ENCODE data around the gene LDHB. TPM values are rescaled to one million over a fixed set of nuclear protein-coding genes. Genes with fewer than 3 reads are reported as not detected.

Gene LDHB
- 74.2 and 159 TPM in 2 replicates for total RNA-seq (2011; cell fraction: chromatin; rRNA removed; ENCODE audit: low replicate concordance)
- 72.0 and 82.6 TPM in 2 replicates for total RNA-seq (2011; cell fraction: nucleolus; rRNA removed)
- total RNA-seq (2011; cell fraction: nucleoplasm; rRNA removed) = 129 and 165 TPM in 2 replicates
- total RNA-seq (2014; rRNA removed) (710 and 743 TPM in 2 replicates), total RNA-seq (2014; rRNA removed; fragmentation: Illumina TruSeq; extraction: Trizol) (1,339 and 1,452 TPM in 2 replicates), total RNA-seq (2015; rRNA removed; fragmentation: Illumina TruSeq; extraction: Trizol) (871 and 888 TPM in 2 replicates), total RNA-seq (2021) (919 and 939 TPM in 2 replicates), polyA plus RNA-seq (2011; rRNA removed) (993 and 1,477 TPM in 2 replicates), polyA plus RNA-seq (2014; fragmentation: Illumina TruSeq; extraction: Trizol) (968 and 1,051 TPM in 2 replicates), polyA plus RNA-seq (2014; fragmentation: Nextera tagmentation; extraction: Ambion mirVana) (1,000 to 10,000 TPM; 2,666 to 2,680 TPM), polyA plus RNA-seq (2014; rRNA removed) (875 and 947 TPM in 2 replicates), polyA minus RNA-seq (2011; rRNA and poly(A)+ RNA removed) (1,250 and 1,470 TPM in 2 replicates), Bru-seq, nascent RNA (percentile 100 among the genes with signal in this experiment), BruChase-seq, experiment 1, labeled RNA remaining after a 2-hour chase (percentile 100 among the genes with signal in this experiment), BruChase-seq, experiment 2, labeled RNA remaining after a 6-hour chase (percentile 100 among the genes with signal in this experiment)
- 303 and 725 TPM in 2 replicates for polyA plus RNA-seq (2011; cell fraction: cytosol; rRNA removed)
- 114 and 246 TPM in 2 replicates for polyA plus RNA-seq (2011; cell fraction: nucleus; rRNA removed)
- polyA plus RNA-seq (2012) = 674 and 1,073 TPM in 2 replicates
- polyA minus RNA-seq (2011; cell fraction: cytosol; rRNA and poly(A)+ RNA removed) = 267 and 360 TPM in 2 replicates
- polyA minus RNA-seq (2011; cell fraction: nucleus; rRNA and poly(A)+ RNA removed) = 66.6 and 146 TPM in 2 replicates
- long read RNA-seq, experiment 1, transcript LDHB-206 (3 exons, 678 nt) = minor isoform, 10 of 1,715 reads
- long read RNA-seq, experiment 1, transcript LDHB-203 (8 exons, 1,538 nt) = minor isoform, 7 of 1,715 reads
- long read RNA-seq, experiment 1, transcript LDHB-201 (8 exons, 1,303 nt) = major isoform, 1,567 of 1,715 reads
- long read RNA-seq, experiment 1, transcript LDHB-209 (2 exons, 672 nt) = minor isoform, 8 of 1,715 reads
- long read RNA-seq, experiment 1, partial matches to known transcripts = 115 of 1,715 reads
- long read RNA-seq, experiment 1, other reads (novel, unspliced or antisense) = 8 of 1,715 reads
- long read RNA-seq, experiment 2, transcript LDHB-201 (8 exons, 1,303 nt) = major isoform, 836 of 1,076 reads
- long read RNA-seq, experiment 2, transcript LDHB-206 (3 exons, 678 nt) = minor isoform, 29 of 1,076 reads
- long read RNA-seq, experiment 2, transcript LDHB-209 (2 exons, 672 nt) = minor isoform, 15 of 1,076 reads
- long read RNA-seq, experiment 2, partial matches to known transcripts = 155 of 1,076 reads
- long read RNA-seq, experiment 2, other reads (novel, unspliced or antisense) = 40 of 1,076 reads
- long read RNA-seq, experiment 3, transcript LDHB-201 (8 exons, 1,303 nt) = major isoform, 2,233 of 2,305 reads
- long read RNA-seq, experiment 3, partial matches to known transcripts = 39 of 2,305 reads
- long read RNA-seq, experiment 3, other reads (novel, unspliced or antisense) = 24 of 2,305 reads

GRCh38 chr12:21657326-21658077 lies at the start of gene LDHB:
LDHB (minus strand) TSS chr12:21657842; CDS start chr12:21654671, 3,171 bp downstream.
- FAIRE-seq = peak; percentile 95
- TF ChIP-seq TAF9B (IDR thresholded peaks at IDR 0.05; ENCODE audit: partially characterized antibody) (peak; percentile 70), MEIS2 (IDR thresholded peaks at IDR 0.05; ENCODE audit: partially characterized antibody) (peak; percentile 26), TOE1 (IDR thresholded peaks at IDR 0.05; ENCODE audit: borderline replicate concordance) (no peak), TOE1 (CRISPR knock-in tag; IDR thresholded peaks at IDR 0.05; ENCODE audit: borderline replicate concordance, low read depth) (no peak), CHD4 (IDR thresholded peaks at IDR 0.05; ENCODE audit: insufficient read depth, insufficient replicate concordance, low read depth, low read length, poor library complexity, severe bottlenecking) (no peak), FOXA3 (CRISPR knock-in tag; conservative IDR thresholded peaks at IDR 0.05 in 1 of 2, IDR thresholded peaks at IDR 0.05 in 1 of 2) (0 out of 4 replicates have a peak, but pooled peaks of 1 of the 2 experiments have one; percentile 32), CREM (IDR thresholded peaks at IDR 0.05; ENCODE audit: low read depth) (0 out of 2 replicates have a peak, but pooled peaks have one; percentile 14), ETS1 (conservative IDR thresholded peaks at IDR 0.05; ENCODE audit: control insufficient read depth, low read depth, low read length) (peak; percentile 43; the same call in 1 of the 2 replicates), MAZ (CRISPR knock-in tag; conservative IDR thresholded peaks at IDR 0.05 in 1 of 2, IDR thresholded peaks at IDR 0.05 in 1 of 2) (peak; percentile 70 to 78), KAT8 (IDR thresholded peaks at IDR 0.05; ENCODE audit: low read depth) (no peak), TAF1 (IDR thresholded peaks at IDR 0.05; ENCODE audit: control insufficient read depth, extremely low read depth, insufficient read depth, low read length, severe bottlenecking) (peak; percentile 77), CHD2 (IDR thresholded peaks at IDR 0.05; ENCODE audit: low read depth, low read length) (peak; percentile 51; the same call in 1 of the 2 replicates)

More at GRCh38 chr12:21657326-21658077, at the start of gene LDHB:
- Histone ChIP-seq H3K9me3 (replicated peaks; ENCODE audit: control insufficient read depth, insufficient read depth, low read depth, low read length) (no peaks in the 10 kb centered on the region; the same call in 1 of the 2 replicates), H2AFZ (ENCODE audit: low read depth, low read length) (peak within 1 kb of the TSS; percentile 69), H3K36me3 (ENCODE audit: control insufficient read depth, insufficient read depth, low read length) (peaks cover 40% of the 10 kb centered on the region), H3K9ac (ENCODE audit: insufficient read depth in 1 of 2, low read depth in 2 of 2, low read length in 2 of 2) (peak within 1 kb of the TSS; percentile 87 to 95), H3K27ac (ENCODE audit: extremely low read depth, low read depth, low read length) (peak within 1 kb of the TSS; percentile 95), H4K20me1 (replicated peaks; ENCODE audit: control insufficient read depth, insufficient read depth, low read length) (no peaks in the 10 kb centered on the region), H3K27me3 (ENCODE audit: control insufficient read depth in 2 of 2, insufficient read depth in 2 of 2, low read length in 2 of 2) (no peaks in the 10 kb centered on the region), H3K4me2 (ENCODE audit: insufficient read depth, low read length) (peak within 1 kb of the TSS; percentile 94), H3K4me1 (replicated peaks in 1 of 2; ENCODE audit: control insufficient read depth in 2 of 2, insufficient read depth in 2 of 2, low read length in 2 of 2) (peaks cover 8% of the 10 kb centered on the region in 2 experiments; a peak in 3 of 5 replicates), H3K79me2 (ENCODE audit: control insufficient read depth, insufficient read depth, low read length) (peaks cover 53% of the 10 kb centered on the region), H3K9me1 (ENCODE audit: control insufficient read depth, insufficient read depth, low read length) (no peaks in the 10 kb centered on the region), H3K4me3 (peak within 1 kb of the TSS; percentile 89)
- in situ Hi-C loops (cut with MboI) (no loop called here), intact Hi-C loops (cut with micrococcal nuclease) (loop anchor here (10.0 kb wide), 1 partner anchor 153 kb away; the partner anchor contains the start of genes GOLT1B and RECQL)
- no TSS peak for BruUV-seq (replicated peaks)
- CTCF ChIA-PET (ENCODE audit: low intra/inter-chr PET ratio) = no interaction called here
- POLR2A ChIA-PET = interaction anchor here (0.7 to 2.2 kb wide), 9 partner anchors 9 to 693 kb away, joined by 3 to 12 read pairs (median 3); no protein-coding TSS in a partner anchor
- ATAC-seq (peak; percentile 96), DNase-seq (ENCODE audit: extremely low read depth in 1 of 4, low spot score in 3 of 4) (peak; percentile 82 to 96 (median 86))
- WGBS (ENCODE audit: insufficient coverage, low coverage, missing lambda C conversion rate) = under 1% methylated on average over 27 of the region's 41 CpGs

Data from K562 (cell line).